Measurements from ENCODE around the gene AGFG1.

DNA sequence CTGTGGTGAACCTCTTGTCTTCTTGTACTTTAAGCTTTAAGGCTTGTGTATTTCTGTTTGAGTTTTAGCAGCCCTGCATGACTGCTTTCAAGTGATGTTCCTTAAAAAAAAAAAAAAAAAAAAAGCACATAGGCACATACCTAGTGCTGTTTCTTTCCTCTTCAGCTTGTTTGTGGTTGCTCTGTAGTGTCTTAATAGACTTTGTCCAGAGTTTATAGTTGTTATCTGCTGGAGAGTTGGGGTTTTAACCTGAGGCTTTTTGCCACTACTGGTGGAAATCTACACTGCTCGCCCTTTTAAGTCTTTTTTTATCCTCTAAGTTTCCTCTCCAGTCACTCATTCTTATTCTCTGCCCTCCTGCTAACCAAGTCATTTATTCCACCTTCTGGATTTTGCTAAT lies 34.5 kb downstream of the AGFG1 start:
- TF ChIP-seq POLR2A (IDR thresholded peaks at IDR 0.05; ENCODE audit: borderline replicate concordance, extremely low read depth, insufficient read depth, insufficient read length) (no peak), CTCF (IDR thresholded peaks at IDR 0.05 in 2 of 3, conservative IDR thresholded peaks at IDR 0.05 in 1 of 3; ENCODE audit: borderline replicate concordance in 1 of 3, insufficient read depth in 1 of 3, low read depth in 2 of 3, low read length in 2 of 3) (no peak), SIN3A (IDR thresholded peaks at IDR 0.05; ENCODE audit: low read depth) (no peak), JUND (IDR thresholded peaks at IDR 0.05) (no peak), YY1 (IDR thresholded peaks at IDR 0.05; ENCODE audit: extremely low read depth, insufficient replicate concordance, low read depth, low read length) (no peak), TCF7L2 (IDR thresholded peaks at IDR 0.05; ENCODE audit: borderline replicate concordance, extremely low read depth, insufficient read depth, insufficient read length) (no peak), EZH2phosphoT487 (IDR thresholded peaks at IDR 0.05; ENCODE audit: borderline replicate concordance) (no peak), SP1 (IDR thresholded peaks at IDR 0.05; ENCODE audit: low read depth) (no peak), MAX (IDR thresholded peaks at IDR 0.05) (no peak), ZNF274 (IDR thresholded peaks at IDR 0.05; ENCODE audit: low read depth, low read length) (no peak), POLR2AphosphoS5 (IDR thresholded peaks at IDR 0.05; ENCODE audit: low read depth, low read length) (no peak), REST (IDR thresholded peaks at IDR 0.05; ENCODE audit: low read depth) (no peak), ATF3 (IDR thresholded peaks at IDR 0.05) (no peak)

Data from HCT116 (cell line).